HepG2 (cell line): ENCODE data around the gene JAK2. TPM values are rescaled to one million over a fixed set of nuclear protein-coding genes. Genes with fewer than 3 reads are reported as not detected.

ENCODE experiments used
- ATF1 ChIP-seq: IDR thresholded peaks from 2 replicates; pipeline ENCODE4 v1.6.1; 2016; ENCODE audit warnings: mild to moderate bottlenecking, control low read depth
- ATF5 ChIP-seq: sonication (generic); formaldehyde crosslinking; IDR thresholded peaks from 2 replicates; pipeline ENCODE4 v1.4.0; 2020; ENCODE audit warnings: mild to moderate bottlenecking, low read depth, missing genetic modification reagents
- CBFB ChIP-seq: sonication (generic); formaldehyde crosslinking; IDR thresholded peaks from 2 replicates; pipeline ENCODE4 v1.4.0; 2020; ENCODE audit warnings: missing genetic modification reagents
- CREB3 ChIP-seq: sonication (generic); formaldehyde crosslinking; IDR thresholded peaks from 2 replicates; pipeline ENCODE4 v1.5.0; 2020; ENCODE audit warnings: missing genetic modification reagents
- FOXO4 ChIP-seq: sonication (generic); formaldehyde crosslinking; conservative IDR thresholded peaks from 2 replicates; pipeline ENCODE4 v1.8.1; 2023; ENCODE audit warnings: missing genetic modification reagents
- FOXP1 ChIP-seq, 2 experiments: fragments of 450-650 bp in 1 of 2; IDR thresholded peaks; 2 replicates each; pipeline ENCODE4 v1.6.1; 2017 to 2018; ENCODE audit warnings: antibody characterized with exemption in 1 of 2
- HMG20A ChIP-seq: IDR thresholded peaks from 2 replicates; pipeline ENCODE4 v1.6.1; 2016; ENCODE audit warnings: borderline replicate concordance
- HNRNPL ChIP-seq: fragments of 200-400 bp; formaldehyde crosslinking; IDR thresholded peaks from 2 replicates; pipeline ENCODE4 v1.6.1; 2017; ENCODE audit warnings: mild to moderate bottlenecking, low read depth, low read length
- KDM2A ChIP-seq: sonication (generic); formaldehyde crosslinking; IDR thresholded peaks from 2 replicates; pipeline ENCODE4 v1.4.0; 2020; ENCODE audit warnings: low read depth, missing genetic modification reagents, borderline replicate concordance
- KLF12 ChIP-seq: sonication (generic); formaldehyde crosslinking; IDR thresholded peaks from 2 replicates; pipeline ENCODE4 v1.4.0; 2020; ENCODE audit warnings: missing genetic modification reagents, borderline replicate concordance
- NFE2 ChIP-seq: sonication (generic); formaldehyde crosslinking; IDR thresholded peaks from 2 replicates; pipeline ENCODE4 v1.4.0; 2020; ENCODE audit warnings: missing genetic modification reagents
- RARA ChIP-seq: IDR thresholded peaks from 2 replicates; pipeline ENCODE4 v1.6.1; 2016; ENCODE audit warnings: missing genetic modification reagents, missing compliant biosample characterization
- SOX13 ChIP-seq, 3 experiments: fragments of 450-650 bp in 1 of 3; sonication (generic) in 1 of 3; formaldehyde crosslinking in 1 of 3; IDR thresholded peaks in 2 of 3; conservative IDR thresholded peaks in 1 of 3; 2 replicates each; pipeline versions ENCODE4 v1.5.0 to v1.6.1; 2016 to 2020; ENCODE audit warnings: antibody characterized with exemption in 1 of 3, mild to moderate bottlenecking in 1 of 3, missing compliant biosample characterization in 1 of 3, missing genetic modification reagents in 1 of 3, moderate library complexity in 1 of 3
- SOX5 ChIP-seq: IDR thresholded peaks from 2 replicates; pipeline ENCODE4 v1.6.1; 2016; ENCODE audit warnings: borderline replicate concordance
- THAP7 ChIP-seq: sonication (generic); formaldehyde crosslinking; IDR thresholded peaks from 2 replicates; pipeline ENCODE4 v1.8.1; 2023; ENCODE audit warnings: mild to moderate bottlenecking, missing genetic modification reagents
- ZBTB21 ChIP-seq: sonication (generic); formaldehyde crosslinking; IDR thresholded peaks from 2 replicates; pipeline ENCODE4 v1.4.0; 2020; ENCODE audit warnings: missing genetic modification reagents
- ZNF3 ChIP-seq: IDR thresholded peaks from 2 replicates; pipeline ENCODE4 v1.7.0; 2017; ENCODE audit warnings: inconsistent platforms
- ZNF501 ChIP-seq: sonication (generic); formaldehyde crosslinking; IDR thresholded peaks from 2 replicates; pipeline ENCODE4 v1.5.1; 2020; ENCODE audit warnings: mild to moderate bottlenecking, moderate library complexity, missing genetic modification reagents
- ZNF550 ChIP-seq: sonication (generic); formaldehyde crosslinking; IDR thresholded peaks from 2 replicates; pipeline ENCODE4 v1.4.0; 2020; ENCODE audit warnings: mild to moderate bottlenecking, missing genetic modification reagents, borderline replicate concordance
- ZNF615 ChIP-seq: sonication (generic); formaldehyde crosslinking; IDR thresholded peaks from 2 replicates; pipeline ENCODE4 v1.5.0; 2020; ENCODE audit warnings: mild to moderate bottlenecking, missing genetic modification reagents, borderline replicate concordance
- ZNF792 ChIP-seq: IDR thresholded peaks from 2 replicates; pipeline ENCODE4 v1.6.1; 2016
- ZSCAN21 ChIP-seq: sonication (generic); formaldehyde crosslinking; IDR thresholded peaks from 2 replicates; pipeline ENCODE4 v1.8.0; 2022; ENCODE audit warnings: mild to moderate bottlenecking, missing genetic modification reagents, moderate library complexity, borderline replicate concordance
- polyA plus RNA-seq, 8 experiments: library from polyadenylated mRNA; depleted of rRNA in 3 of 8; stranded (reverse) in 7 of 8; unstranded in 1 of 8; fragments of >200 nt; fragmentation: Illumina TruSeq in 4 of 8; extraction: Trizol in 4 of 8; gene quantifications; 2 replicates each; pipeline versions ENCODE4 v1.2.1 to v1.2.3, GENCODE V29; 2011 to 2016; ENCODE audit warnings: low read depth in 4 of 8, missing spikeins in 1 of 8, mixed read lengths in 1 of 8; ENCODE audit not compliant: insufficient read depth in 1 of 8
- total RNA-seq, 5 experiments: library from RNA; depleted of rRNA; stranded (reverse); fragments of >200 nt; fragmentation: Illumina TruSeq; extraction: Trizol; gene quantifications; 2 replicates each; pipeline ENCODE4 v1.2.3, GENCODE V29; 2016; ENCODE audit warnings: low read depth in 1 of 5
- TF ChIP-seq, protein P1 (sequence below): sonication (generic); formaldehyde crosslinking; IDR thresholded peaks from 2 replicates; pipeline ENCODE4 v1.8.0; 2022; ENCODE audit warnings: mild to moderate bottlenecking, missing genetic modification reagents
- TF ChIP-seq, protein P2 (sequence below): sonication (generic); formaldehyde crosslinking; conservative IDR thresholded peaks from 2 replicates; pipeline ENCODE4 v1.4.0; 2020; ENCODE audit warnings: missing genetic modification reagents
- TF ChIP-seq, protein P3 (sequence below): IDR thresholded peaks from 2 replicates; pipeline ENCODE4 v1.6.1; 2016; ENCODE audit warnings: control low read depth

The JAK2 gene
- total and polyA plus RNA-seq, 2 of the 13 experiments (the other 11 are each of a cell fraction or from before 2014, with no cell fraction given), result 1.1 to 4.1 TPM

DNA sequence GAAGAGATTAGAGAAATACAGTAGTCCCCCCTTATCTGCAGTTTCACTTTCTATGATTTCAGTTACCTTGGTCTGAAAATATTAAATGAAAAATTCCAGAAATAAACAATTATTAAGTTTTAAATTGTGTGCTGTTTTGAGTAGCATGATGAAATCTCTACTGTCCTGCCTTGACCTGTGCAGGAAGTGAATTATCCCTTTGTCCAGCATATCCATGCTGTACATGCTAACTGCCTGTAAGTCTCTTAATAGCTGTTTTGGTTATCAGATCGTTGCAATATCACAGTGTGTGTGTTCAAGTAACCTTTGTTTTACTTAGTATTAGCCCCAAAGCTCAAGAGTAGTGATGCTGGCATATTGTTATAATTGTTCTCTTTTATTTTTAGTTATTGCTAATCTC is 11.2 kb upstream of the JAK2 start (continued):
- TF ChIP-seq ZNF501 (no peak), ZNF550 (no peak), HMG20A (CRISPR knock-in tag) (0 out of 2 replicates have a peak, but pooled peaks have one; percentile 17), KDM2A (CRISPR knock-in tag) (no peak), ZNF615 (no peak), HNRNPL (no peak), ZNF792 (CRISPR knock-in tag) (no peak), ZSCAN21 (no peak), CREB3 (no peak), KLF12 (CRISPR knock-in tag) (no peak), THAP7 (CRISPR knock-in tag) (no peak), FOXP1 (IDR thresholded peaks at IDR 0.05) (no peak), FOXP1 (CRISPR knock-in tag; IDR thresholded peaks at IDR 0.05) (no peak), RARA (CRISPR knock-in tag) (no peak), CBFB (CRISPR knock-in tag) (no peak), FOXO4 (no peak), ATF5 (CRISPR knock-in tag) (no peak), ZBTB21 (CRISPR knock-in tag) (no peak), ZNF3 (CRISPR knock-in tag) (no peak), SOX13 (IDR thresholded peaks at IDR 0.05) (no peak), SOX13 (CRISPR knock-in tag; conservative IDR thresholded peaks at IDR 0.05 in 1 of 2, IDR thresholded peaks at IDR 0.05 in 1 of 2) (peak in 1 of 2 experiments; percentile 57; a peak in 2 of 4 replicates), ATF1 (CRISPR knock-in tag) (no peak), NFE2 (CRISPR knock-in tag) (no peak), SOX5 (0 out of 2 replicates have a peak, but pooled peaks have one; percentile 48)
- TF ChIP-seq, protein P1, sequence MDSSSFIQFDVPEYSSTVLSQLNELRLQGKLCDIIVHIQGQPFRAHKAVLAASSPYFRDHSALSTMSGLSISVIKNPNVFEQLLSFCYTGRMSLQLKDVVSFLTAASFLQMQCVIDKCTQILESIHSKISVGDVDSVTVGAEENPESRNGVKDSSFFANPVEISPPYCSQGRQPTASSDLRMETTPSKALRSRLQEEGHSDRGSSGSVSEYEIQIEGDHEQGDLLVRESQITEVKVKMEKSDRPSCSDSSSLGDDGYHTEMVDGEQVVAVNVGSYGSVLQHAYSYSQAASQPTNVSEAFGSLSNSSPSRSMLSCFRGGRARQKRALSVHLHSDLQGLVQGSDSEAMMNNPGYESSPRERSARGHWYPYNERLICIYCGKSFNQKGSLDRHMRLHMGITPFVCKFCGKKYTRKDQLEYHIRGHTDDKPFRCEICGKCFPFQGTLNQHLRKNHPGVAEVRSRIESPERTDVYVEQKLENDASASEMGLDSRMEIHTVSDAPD (CRISPR knock-in tag), result no peak
- TF ChIP-seq, protein P2, sequence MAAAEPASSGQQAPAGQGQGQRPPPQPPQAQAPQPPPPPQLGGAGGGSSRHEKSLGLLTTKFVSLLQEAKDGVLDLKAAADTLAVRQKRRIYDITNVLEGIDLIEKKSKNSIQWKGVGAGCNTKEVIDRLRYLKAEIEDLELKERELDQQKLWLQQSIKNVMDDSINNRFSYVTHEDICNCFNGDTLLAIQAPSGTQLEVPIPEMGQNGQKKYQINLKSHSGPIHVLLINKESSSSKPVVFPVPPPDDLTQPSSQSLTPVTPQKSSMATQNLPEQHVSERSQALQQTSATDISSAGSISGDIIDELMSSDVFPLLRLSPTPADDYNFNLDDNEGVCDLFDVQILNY (CRISPR knock-in tag), result no peak
- TF ChIP-seq, protein P3, sequence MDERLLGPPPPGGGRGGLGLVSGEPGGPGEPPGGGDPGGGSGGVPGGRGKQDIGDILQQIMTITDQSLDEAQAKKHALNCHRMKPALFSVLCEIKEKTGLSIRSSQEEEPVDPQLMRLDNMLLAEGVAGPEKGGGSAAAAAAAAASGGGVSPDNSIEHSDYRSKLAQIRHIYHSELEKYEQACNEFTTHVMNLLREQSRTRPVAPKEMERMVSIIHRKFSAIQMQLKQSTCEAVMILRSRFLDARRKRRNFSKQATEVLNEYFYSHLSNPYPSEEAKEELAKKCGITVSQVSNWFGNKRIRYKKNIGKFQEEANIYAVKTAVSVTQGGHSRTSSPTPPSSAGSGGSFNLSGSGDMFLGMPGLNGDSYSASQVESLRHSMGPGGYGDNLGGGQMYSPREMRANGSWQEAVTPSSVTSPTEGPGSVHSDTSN (CRISPR knock-in tag), result no peak
